T-helper 2 cell treated with Interferon-gamma antibody and Interleukin-4, amounts not matched to agents 5 μg/mL and 100 μg/mL, for 36 hours (primary cell): ENCODE results near the gene ADARB1.

Experiments
- DNase-seq: peaks from one replicate; pipeline ENCODE4 v3.0.0; 2021; ENCODE audit warnings: low spot score
- H3K27ac Mint-ChIP-seq: one replicate; pipeline ENCODE4 v1.8.0; 2021; ENCODE audit warnings: mild to moderate bottlenecking, mixed read lengths
- H3K27me3 Mint-ChIP-seq: one replicate; pipeline ENCODE4 v1.8.0; 2021; ENCODE audit warnings: low read depth, mixed read lengths
- H3K36me3 Mint-ChIP-seq: one replicate; pipeline ENCODE4 v1.8.0; 2021; ENCODE audit warnings: low read depth, mixed read lengths
- H3K4me1 Mint-ChIP-seq: one replicate; pipeline ENCODE4 v1.8.0; 2021; ENCODE audit warnings: low read depth, mixed read lengths
- H3K4me3 Mint-ChIP-seq: one replicate; pipeline ENCODE4 v1.8.0; 2022; ENCODE audit warnings: mild to moderate bottlenecking, moderate library complexity, mixed read lengths
- H3K9me3 Mint-ChIP-seq: one replicate; pipeline ENCODE4 v1.8.0; 2021; ENCODE audit warnings: mixed read lengths

Gene ADARB1

GRCh38 chr21:45262616-45263015, 188.2 kb downstream of the ADARB1 start:
- no peak overlapping the region for H3K4me3 Mint-ChIP-seq

GRCh38 chr21:45263534-45263933, 189.2 kb downstream of the ADARB1 start:
- no peak overlapping the region for H3K4me3 Mint-ChIP-seq
- H3K9me3 Mint-ChIP-seq, result no peaks in the 10 kb centered on the region
- peaks cover 14% of the 10 kb centered on the region for H3K4me1 Mint-ChIP-seq
- peaks cover 1% of the 10 kb centered on the region for H3K27me3 Mint-ChIP-seq
- peaks cover 25% of the 10 kb centered on the region for H3K36me3 Mint-ChIP-seq
- DNase-seq, result no peak
- no peak overlapping the region for H3K27ac Mint-ChIP-seq

More at GRCh38 chr21:45262616-45263015, 188.2 kb downstream of the ADARB1 start:
- H3K27ac Mint-ChIP-seq, result no peak overlapping the region
- peaks cover 14% of the 10 kb centered on the region for H3K4me1 Mint-ChIP-seq
- no peak for DNase-seq
- H3K36me3 Mint-ChIP-seq, result peaks cover 21% of the 10 kb centered on the region
- peaks cover 6% of the 10 kb centered on the region for H3K27me3 Mint-ChIP-seq
- no peaks in the 10 kb centered on the region for H3K9me3 Mint-ChIP-seq

- Mint-ChIP-seq H3K4me1 (peaks cover 14% of the 10 kb centered on the region), H3K4me3 (no peak overlapping the region), H3K27me3 (no peaks in the 10 kb centered on the region), H3K27ac (no peak overlapping the region), H3K36me3 (peaks cover 25% of the 10 kb centered on the region), H3K9me3 (no peaks in the 10 kb centered on the region)
- no peak for DNase-seq
Observed at GRCh38 chr21:45264146-45264911, 189.9 kb downstream of the ADARB1 start.

GRCh38 chr21:45264912-45265515, 190.6 kb downstream of the ADARB1 start:
- H3K4me1 Mint-ChIP-seq, result peaks cover 14% of the 10 kb centered on the region
- H3K27me3 Mint-ChIP-seq, result no peaks in the 10 kb centered on the region
- no peaks in the 10 kb centered on the region for H3K9me3 Mint-ChIP-seq
- H3K4me3 Mint-ChIP-seq, result no peak overlapping the region
- no peak overlapping the region for H3K27ac Mint-ChIP-seq
- H3K36me3 Mint-ChIP-seq, result peaks cover 28% of the 10 kb centered on the region
- no peak for DNase-seq

- Mint-ChIP-seq H3K36me3 (peaks cover 28% of the 10 kb centered on the region), H3K9me3 (no peaks in the 10 kb centered on the region)
Observed at GRCh38 chr21:45265721-45266517, 191.5 kb downstream of the ADARB1 start.

GRCh38 chr21:45266518-45267389, 192.4 kb downstream of the ADARB1 start:
- H3K27ac Mint-ChIP-seq, result peak overlapping the region; percentile 75
- H3K36me3 Mint-ChIP-seq, result peaks cover 28% of the 10 kb centered on the region
- no peaks in the 10 kb centered on the region for H3K27me3 Mint-ChIP-seq
- peak overlapping the region; percentile 16 for H3K4me3 Mint-ChIP-seq
- H3K9me3 Mint-ChIP-seq, result no peaks in the 10 kb centered on the region
- DNase-seq, result peak; percentile 35
- H3K4me1 Mint-ChIP-seq, result peaks cover 14% of the 10 kb centered on the region

More at GRCh38 chr21:45265721-45266517, 191.5 kb downstream of the ADARB1 start:
- Mint-ChIP-seq H3K4me3 (peak overlapping the region; percentile 24), H3K4me1 (peaks cover 14% of the 10 kb centered on the region), H3K27ac (peak overlapping the region; percentile 65), H3K27me3 (no peaks in the 10 kb centered on the region)
- DNase-seq, result no peak

- peaks cover 14% of the 10 kb centered on the region for H3K4me1 Mint-ChIP-seq
- H3K9me3 Mint-ChIP-seq, result no peaks in the 10 kb centered on the region
- H3K27ac Mint-ChIP-seq, result peak overlapping the region; percentile 75
- H3K4me3 Mint-ChIP-seq, result no peak overlapping the region
- no peaks in the 10 kb centered on the region for H3K27me3 Mint-ChIP-seq
- peaks cover 28% of the 10 kb centered on the region for H3K36me3 Mint-ChIP-seq
- no peak for DNase-seq
Observed at GRCh38 chr21:45267390-45267760, 193.0 kb downstream of the ADARB1 start.

- Mint-ChIP-seq H3K9me3 (no peaks in the 10 kb centered on the region), H3K4me1 (peaks cover 14% of the 10 kb centered on the region), H3K4me3 (no peak overlapping the region), H3K36me3 (peaks cover 22% of the 10 kb centered on the region), H3K27me3 (no peaks in the 10 kb centered on the region), H3K27ac (no peak overlapping the region)
- DNase-seq, result no peak
Observed at GRCh38 chr21:45269861-45270260, 195.5 kb downstream of the ADARB1 start.

- Mint-ChIP-seq H3K27me3 (no peaks in the 10 kb centered on the region), H3K4me3 (no peak overlapping the region), H3K9me3 (no peaks in the 10 kb centered on the region), H3K36me3 (peaks cover 22% of the 10 kb centered on the region), H3K4me1 (peaks cover 14% of the 10 kb centered on the region), H3K27ac (no peak overlapping the region)
- DNase-seq, result no peak
Observed at GRCh38 chr21:45270306-45270821, 196.0 kb downstream of the ADARB1 start.
